ENCODE results near the gene PEX11A.

PEX11A gene

GRCh38 chr15:89654847-89655805, 35.4 kb downstream of the PEX11A start, which contains the start of gene KIF7:
TSS of gene KIF7 (minus strand) at chr15:89655467. CDS start at chr15:89652930, 2,537 bp downstream.
- DNase-seq (ENCODE audit: low spot score) = peak; percentile 84

- no peak for DNase-seq (ENCODE audit: low spot score)
These were observed 36.2 kb downstream of the PEX11A start for GRCh38 chr15:89654301-89654761.

GRCh38 chr15:89653578-89653977, 37.0 kb downstream of the PEX11A start:
- DNase-seq (ENCODE audit: low spot score) = no peak

GRCh38 chr15:89652666-89653065, 37.9 kb downstream of the PEX11A start:
- DNase-seq (ENCODE audit: low spot score) = no peak

- DNase-seq (ENCODE audit: low spot score) = no peak
These were observed 38.4 kb downstream of the PEX11A start for GRCh38 chr15:89652131-89652530.

- no peak for DNase-seq (ENCODE audit: low spot score)
These were observed 40.8 kb downstream of the PEX11A start for GRCh38 chr15:89649716-89650115.

- DNase-seq (ENCODE audit: low spot score) = no peak
These were observed 41.4 kb downstream of the PEX11A start for GRCh38 chr15:89649013-89649625.

GRCh38 chr15:89648106-89649012, 42.2 kb downstream of the PEX11A start:
- no peak for DNase-seq (ENCODE audit: low spot score)

GRCh38 chr15:89647191-89647851, 43.2 kb downstream of the PEX11A start:
- DNase-seq (ENCODE audit: low spot score) = peak; percentile 92

GRCh38 chr15:89646416-89647141, 44.0 kb downstream of the PEX11A start:
- DNase-seq (ENCODE audit: low spot score) = no peak

GRCh38 chr15:89645680-89646079, 44.9 kb downstream of the PEX11A start:
- no peak for DNase-seq (ENCODE audit: low spot score)

GRCh38 chr15:89642106-89642505, 48.4 kb downstream of the PEX11A start:
- DNase-seq (ENCODE audit: low spot score) = no peak

GRCh38 chr15:89641053-89641452, 49.5 kb downstream of the PEX11A start:
- DNase-seq (ENCODE audit: low spot score) = no peak

- DNase-seq (ENCODE audit: low spot score) = no peak
These were observed 50.3 kb downstream of the PEX11A start for GRCh38 chr15:89640245-89640644.

GRCh38 chr15:89633585-89633984, 57.0 kb downstream of the PEX11A start:
- DNase-seq (ENCODE audit: low spot score) = no peak

GRCh38 chr15:89632563-89633430, 57.8 kb downstream of the PEX11A start:
- no peak for DNase-seq (ENCODE audit: low spot score)

GRCh38 chr15:89631902-89632264, 58.7 kb downstream of the PEX11A start:
- no peak for DNase-seq (ENCODE audit: low spot score)
